Measurements from ENCODE around the gene ZFR2. TPM values are rescaled to one million over a fixed set of nuclear protein-coding genes. Genes with fewer than 3 reads are reported as not detected.
"Not testable (repeated sequence)": the region's sequence is repeated elsewhere in the genome, so short reads cannot be mapped to it uniquely, and the experiment has no call there.

The ZFR2 gene
- polyA plus RNA-seq, 3 donors, result 1.3 to 2.0 (median 1.5) TPM

DNA sequence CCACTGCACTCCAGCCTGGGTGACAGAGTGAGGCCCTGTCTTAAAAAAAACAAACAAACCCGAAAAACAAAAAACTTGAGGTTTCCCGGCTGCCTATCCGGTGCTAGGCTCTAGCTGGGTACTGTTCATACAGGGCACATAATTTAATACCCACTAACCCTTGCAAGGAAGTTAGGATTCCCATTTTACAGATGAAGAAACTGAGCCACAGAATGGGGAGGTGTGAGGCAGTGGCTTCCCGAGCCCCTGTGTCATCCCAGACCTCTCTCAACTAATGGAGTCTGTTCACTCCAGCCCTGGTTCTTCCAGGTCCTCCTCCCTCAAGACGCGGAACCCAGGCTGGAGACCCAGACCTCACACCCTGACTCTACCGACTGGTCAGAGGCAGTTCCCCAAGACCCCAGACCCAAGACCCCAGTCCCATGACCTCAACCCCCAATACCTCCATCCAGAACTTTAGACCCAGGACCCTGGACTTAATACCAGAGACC is 107.9 kb downstream of the ZFR2 start:
- DNase-seq (ENCODE audit: low read depth in 3 of 3, low spot score in 2 of 3), result no peak

- DNase-seq (ENCODE audit: low read depth in 3 of 3, low spot score in 2 of 3), result no peak
These were observed 109.2 kb downstream of the ZFR2 start for GRCh38 chr19:3759482-3760254.

DNA sequence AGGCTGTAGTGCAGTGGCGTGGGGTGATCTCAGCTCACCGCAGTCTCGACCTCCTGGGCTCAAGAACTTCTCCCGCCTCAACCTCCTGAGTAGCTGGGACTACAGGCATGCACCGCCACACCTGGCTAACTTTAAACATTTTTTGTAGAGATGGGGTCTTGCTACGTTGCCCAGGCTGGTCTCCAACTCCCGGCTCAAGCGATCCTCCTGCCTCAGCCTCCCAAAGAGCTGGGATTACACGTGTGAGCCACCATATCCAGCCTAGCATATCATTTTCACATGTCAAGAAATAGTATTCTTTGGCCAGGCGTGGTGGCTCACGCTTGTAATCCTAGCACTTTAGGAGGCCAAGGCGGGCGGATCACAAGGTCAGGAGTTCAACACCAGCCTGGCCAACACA is 110.5 kb downstream of the ZFR2 start:
- not testable (repeated sequence) for DNase-seq (ENCODE audit: low read depth in 3 of 3, low spot score in 2 of 3)

DNA sequence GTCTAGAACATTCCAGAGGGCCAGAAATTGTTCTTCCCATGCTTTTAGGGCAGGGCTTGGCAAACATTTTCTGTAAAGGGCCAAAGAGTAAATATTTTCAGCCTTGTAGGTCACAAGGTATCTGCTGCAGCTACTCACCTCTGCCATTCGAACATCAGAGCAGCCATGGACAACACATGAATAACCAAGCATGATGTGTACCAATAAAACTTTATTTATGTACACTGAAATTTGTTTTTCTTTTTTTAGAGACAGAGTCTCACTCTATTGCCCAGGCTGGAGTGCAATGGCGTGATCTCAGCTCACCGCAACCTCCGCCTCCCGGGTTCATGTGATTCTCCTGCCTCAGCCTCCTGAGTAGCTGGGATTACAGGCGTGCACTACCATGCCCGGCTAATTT is 111.1 kb downstream of the ZFR2 start:
- DNase-seq (ENCODE audit: low read depth in 3 of 3, low spot score in 2 of 3), result not testable (repeated sequence)

Other genes starting within 250 kb of the ZFR2 start
- 10 to 100 TPM; 17.8 to 19.3 (median 18.6) TPM for gene CACTIN, start 242.2 kb downstream of the ZFR2 start, polyA plus RNA-seq (ENCODE audit: insufficient read length in 3 of 3)
- gene PIP5K1C, start 168.6 kb downstream of the ZFR2 start, polyA plus RNA-seq (ENCODE audit: insufficient read length in 3 of 3), result 10 to 100 TPM; 16.9 to 19.5 (median 19.3) TPM
- 1 to 10 TPM; 6.5 to 9.4 (median 9.1) TPM for gene TJP3, start 160.7 kb downstream of the ZFR2 start, polyA plus RNA-seq (ENCODE audit: insufficient read length in 3 of 3)
- gene APBA3, start 107.3 kb downstream of the ZFR2 start, polyA plus RNA-seq (ENCODE audit: insufficient read length in 3 of 3), result 10 to 100 TPM; 10.3 to 11.6 (median 11.3) TPM
- 10 to 100 TPM; 30.5 to 31.9 (median 30.5) TPM for gene MRPL54, start 106.4 kb downstream of the ZFR2 start, polyA plus RNA-seq (ENCODE audit: insufficient read length in 3 of 3)
- gene RAX2, start 96.8 kb downstream of the ZFR2 start, polyA plus RNA-seq (ENCODE audit: insufficient read length in 3 of 3), result not detected
- gene MATK, start 82.7 kb downstream of the ZFR2 start, polyA plus RNA-seq (ENCODE audit: insufficient read length in 3 of 3), result 1 to 10 TPM in 2 of 3 donors, under 1 TPM in 1; 0.93 to 1.4 (median 1.0) TPM
- under 1 TPM; 0.18 to 0.46 (median 0.18) TPM for gene ATCAY, start 11.6 kb upstream of the ZFR2 start, polyA plus RNA-seq (ENCODE audit: insufficient read length in 3 of 3)
- under 1 TPM; 0.14 to 0.50 (median 0.27) TPM for gene NMRK2, start 64.0 kb upstream of the ZFR2 start, polyA plus RNA-seq (ENCODE audit: insufficient read length in 3 of 3)
- 10 to 100 TPM; 30.9 to 37.3 (median 30.9) TPM for gene DAPK3, start 102.1 kb upstream of the ZFR2 start, polyA plus RNA-seq (ENCODE audit: insufficient read length in 3 of 3)
- 1,000 to 10,000 TPM; 1,409 to 1,651 (median 1,477) TPM for gene EEF2, start 116.4 kb upstream of the ZFR2 start, polyA plus RNA-seq (ENCODE audit: insufficient read length in 3 of 3)
- gene PIAS4, start 138.7 kb upstream of the ZFR2 start, polyA plus RNA-seq (ENCODE audit: insufficient read length in 3 of 3), result 10 to 100 TPM; 25.2 to 34.8 (median 29.6) TPM
- gene ZBTB7A, start 197.9 kb upstream of the ZFR2 start, polyA plus RNA-seq (ENCODE audit: insufficient read length in 3 of 3), result 1 to 10 TPM; 7.2 to 9.0 (median 7.4) TPM